Medulla oblongata (tissue), 1 donor: Measurements from ENCODE around the gene TMEM121.
"Not testable (repeated sequence)": the region's sequence is repeated elsewhere in the genome, so short reads cannot be mapped to it uniquely, and the experiment has no call there.

Source experiments
- DNase-seq: peaks from one replicate; pipeline ENCODE4 v3.0.0-alpha.2; 2015; ENCODE audit errors: extremely low spot score

The TMEM121 gene

GRCh38 chr14:105570482-105570881 lies 44.1 kb downstream of the TMEM121 start:
- no peak for DNase-seq

GRCh38 chr14:105571181-105571951 lies 45.0 kb downstream of the TMEM121 start:
- not testable (repeated sequence) for DNase-seq

GRCh38 chr14:105572063-105572462 lies 45.7 kb downstream of the TMEM121 start:
- not testable (repeated sequence) for DNase-seq

- DNase-seq: not testable (repeated sequence)
These were observed 47.5 kb downstream of the TMEM121 start for GRCh38 chr14:105573841-105574240.

- not testable (repeated sequence) for DNase-seq
These were observed 48.0 kb downstream of the TMEM121 start for GRCh38 chr14:105574411-105574810.

GRCh38 chr14:105575016-105575700 lies 48.8 kb downstream of the TMEM121 start:
- not testable (repeated sequence) for DNase-seq

GRCh38 chr14:105576525-105577088 lies 50.2 kb downstream of the TMEM121 start:
- no peak for DNase-seq

- no peak for DNase-seq
These were observed 51.0 kb downstream of the TMEM121 start for GRCh38 chr14:105577314-105577861.

GRCh38 chr14:105578070-105578469 lies 51.7 kb downstream of the TMEM121 start:
- no peak for DNase-seq

GRCh38 chr14:105579221-105579620 lies 52.8 kb downstream of the TMEM121 start:
- DNase-seq: not testable (repeated sequence)
